Measurements from ENCODE around the gene RRP1. TPM values are rescaled to one million over a fixed set of nuclear protein-coding genes. Genes with fewer than 3 reads are reported as not detected.

RRP1 gene, protein sequence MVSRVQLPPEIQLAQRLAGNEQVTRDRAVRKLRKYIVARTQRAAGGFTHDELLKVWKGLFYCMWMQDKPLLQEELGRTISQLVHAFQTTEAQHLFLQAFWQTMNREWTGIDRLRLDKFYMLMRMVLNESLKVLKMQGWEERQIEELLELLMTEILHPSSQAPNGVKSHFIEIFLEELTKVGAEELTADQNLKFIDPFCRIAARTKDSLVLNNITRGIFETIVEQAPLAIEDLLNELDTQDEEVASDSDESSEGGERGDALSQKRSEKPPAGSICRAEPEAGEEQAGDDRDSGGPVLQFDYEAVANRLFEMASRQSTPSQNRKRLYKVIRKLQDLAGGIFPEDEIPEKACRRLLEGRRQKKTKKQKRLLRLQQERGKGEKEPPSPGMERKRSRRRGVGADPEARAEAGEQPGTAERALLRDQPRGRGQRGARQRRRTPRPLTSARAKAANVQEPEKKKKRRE
- total RNA-seq (10 to 100 TPM; 17.5 to 18.1 TPM), polyA plus RNA-seq (10 to 100 TPM in 1 of 2 donors, 1 to 10 TPM in 1; 4.4 to 17.9 TPM)
- long read RNA-seq, donor 1, transcript RRP1-207 (13 exons, 3,022 nt), result major isoform, 109 of 140 reads
- long read RNA-seq, donor 1, partial matches to known transcripts, result 5 of 140 reads
- long read RNA-seq, donor 1, other reads (novel, unspliced or antisense), result 24 of 140 reads
- long read RNA-seq, donor 2, transcript RRP1-207 (13 exons, 3,022 nt), result major isoform, 16 of 26 reads
- long read RNA-seq, donor 2, partial matches to known transcripts, result 1 of 26 reads
- long read RNA-seq, donor 2, other reads (novel, unspliced or antisense), result 9 of 26 reads

DNA sequence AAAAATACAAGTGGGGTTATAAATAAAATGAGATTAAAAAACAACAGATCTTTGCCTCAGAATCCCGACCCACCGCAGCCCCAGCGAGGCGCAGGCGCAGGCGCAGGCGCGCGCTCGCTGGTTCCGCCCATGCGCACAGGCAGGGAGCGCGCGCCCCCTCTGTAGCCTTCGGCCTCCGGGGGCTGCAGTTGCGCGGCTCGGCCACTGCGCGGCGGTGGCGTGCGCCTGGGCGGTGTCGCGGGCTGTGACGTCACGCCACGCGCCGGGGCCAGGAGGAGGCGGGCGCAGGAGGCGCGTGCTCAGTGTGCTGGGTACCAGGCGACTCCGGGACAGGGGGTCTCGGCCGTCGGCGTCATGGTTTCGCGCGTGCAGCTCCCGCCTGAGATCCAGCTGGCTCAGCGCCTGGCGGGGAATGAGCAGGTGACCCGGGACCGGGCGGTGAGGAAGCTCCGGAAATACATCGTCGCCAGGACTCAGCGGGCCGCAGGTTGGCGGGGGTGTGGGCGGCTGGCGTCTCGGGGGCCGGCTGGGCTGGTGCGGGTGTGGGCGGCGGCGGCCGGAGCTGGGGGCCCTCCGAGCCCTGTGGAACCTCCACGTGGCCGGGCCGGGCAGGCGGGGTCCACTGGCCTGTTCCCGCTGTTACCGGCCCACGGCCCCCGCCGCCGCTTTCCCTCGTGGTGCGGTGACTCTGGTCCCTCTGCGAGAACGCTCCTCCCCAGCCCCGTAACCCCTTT, at the start of gene RRP1:
Gene RRP1, plus strand, starts transcription at position 302 of the 734 bp plus-strand sequence. Its CDS starts 53 bp downstream, at position 355.
- peak; percentile 99 for ATAC-seq (ENCODE audit: low FRiP score)
- Histone ChIP-seq H3K4me3 (ENCODE audit: low read length in 2 of 2) (peak within 1 kb of the TSS; percentile 61 to 80), H3K36me3 (ENCODE audit: control insufficient read depth in 1 of 2, insufficient read depth in 2 of 2, low read length in 1 of 2) (no peaks in the 10 kb centered on the region), H3K9me3 (ENCODE audit: control insufficient read depth, low read length) (no peaks in the 10 kb centered on the region), H3K27ac (ENCODE audit: low read depth in 1 of 2, low read length in 2 of 2) (peak within 1 kb of the TSS in 1 of 2 donors; percentile 34), H3K4me1 (ENCODE audit: control insufficient read depth in 1 of 2, insufficient read depth in 2 of 2, low read length in 2 of 2) (no peaks in the 10 kb centered on the region), H3K27me3 (ENCODE audit: control insufficient read depth in 1 of 2, insufficient read depth in 2 of 2, low read length in 1 of 2) (no peaks in the 10 kb centered on the region)
- intact Hi-C loops (cut with DNase I), result no loop called here
- 0 to 1% methylated on average over 77 to 83 of the region's 83 CpGs for WGBS, 2 donors
- peak; percentile 91 to 96 for DNase-seq

DNA sequence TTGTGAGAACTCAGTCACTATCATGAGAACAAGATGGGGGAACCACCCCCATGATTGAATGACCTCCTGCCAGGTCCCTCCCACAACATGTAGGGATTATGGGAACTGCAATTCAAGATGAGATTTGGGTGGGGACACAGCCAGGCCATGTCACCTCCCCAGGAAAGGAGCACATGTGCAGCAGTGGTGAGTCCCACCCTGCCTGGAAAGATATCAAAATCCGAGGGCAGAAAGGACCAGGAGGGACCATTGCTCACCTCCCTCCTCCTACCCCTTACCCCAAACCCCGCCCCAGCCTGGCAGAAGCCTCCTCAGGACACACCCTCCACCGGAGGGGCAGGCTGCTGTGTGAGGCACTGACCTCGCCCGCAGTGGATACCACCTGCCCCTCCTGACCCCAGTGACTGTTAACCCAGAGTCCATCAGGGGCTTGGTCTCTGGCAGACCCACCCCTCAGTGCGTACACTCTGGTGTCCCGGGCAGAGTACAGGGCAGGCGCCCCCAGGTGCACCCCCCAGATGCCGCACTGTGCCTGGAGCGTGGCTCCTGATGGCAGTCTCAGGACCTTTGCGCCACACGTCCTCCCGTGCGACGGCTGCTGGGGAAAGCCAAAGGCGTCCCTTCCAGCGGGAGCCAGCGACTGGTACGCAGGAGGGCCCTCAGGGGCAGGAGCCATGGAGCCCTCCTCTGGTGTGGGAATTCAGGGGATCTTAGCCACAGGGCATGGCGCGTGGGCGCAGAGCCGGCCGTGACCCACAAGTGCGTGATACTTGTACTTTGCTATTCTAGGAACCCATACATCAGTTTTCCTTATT, 49.5 kb upstream of the RRP1 start:
- Histone ChIP-seq H3K9me3 (ENCODE audit: control insufficient read depth, low read length) (no peaks in the 10 kb centered on the region), H3K4me3 (ENCODE audit: low read length in 2 of 2) (no peak overlapping the region), H3K27ac (ENCODE audit: low read depth in 1 of 2, low read length in 2 of 2) (no peak overlapping the region), H3K4me1 (ENCODE audit: control insufficient read depth in 1 of 2, insufficient read depth in 2 of 2, low read length in 2 of 2) (no peaks in the 10 kb centered on the region), H3K27me3 (ENCODE audit: control insufficient read depth in 1 of 2, insufficient read depth in 2 of 2, low read length in 1 of 2) (no peaks in the 10 kb centered on the region), H3K36me3 (ENCODE audit: control insufficient read depth in 1 of 2, insufficient read depth in 2 of 2, low read length in 1 of 2) (peaks cover 0 to 5% of the 10 kb centered on the region in 2 donors)
- DNase-seq, result no peak
- ATAC-seq (ENCODE audit: low FRiP score), result peak; percentile 17
- intact Hi-C loops (cut with DNase I), result no loop called here
- 91% methylated on average over 25 of the region's 25 CpGs for whole genome bisulfite sequencing, 2 donors

DNA sequence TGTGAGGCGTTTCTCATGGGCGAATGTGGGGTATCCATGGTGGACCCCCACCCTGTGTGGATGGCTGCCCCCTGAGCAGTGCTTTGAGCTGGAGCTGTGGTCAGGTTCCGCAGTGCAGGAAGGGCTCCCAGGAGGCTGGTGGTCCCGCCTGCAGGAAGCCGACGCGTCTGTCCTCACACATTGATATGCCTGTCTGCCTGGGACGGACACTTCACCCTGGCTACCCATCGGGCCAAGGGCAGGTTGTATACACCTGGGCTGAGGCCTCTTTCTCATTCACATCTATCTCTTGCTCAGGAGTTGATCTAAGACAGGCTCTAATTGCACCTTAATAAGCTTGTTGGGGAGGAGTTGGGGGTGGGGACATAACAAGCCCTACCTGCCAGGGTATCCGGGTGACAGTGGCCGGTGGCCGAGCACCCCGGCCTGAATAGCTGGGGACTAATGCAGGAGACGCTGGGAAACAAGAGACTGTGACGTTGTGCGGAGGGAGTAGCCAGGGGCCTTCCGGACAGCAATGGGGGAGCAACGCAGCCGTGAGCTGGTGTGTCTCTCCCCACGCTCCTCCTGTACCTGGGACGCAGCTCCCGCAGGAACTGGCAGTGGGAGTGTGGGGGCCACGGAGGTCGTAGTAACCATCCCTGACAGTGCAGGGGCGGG, 48.8 kb upstream of the RRP1 start:
- H3K4me1 ChIP-seq (ENCODE audit: control insufficient read depth in 1 of 2, insufficient read depth in 2 of 2, low read length in 2 of 2), result no peaks in the 10 kb centered on the region
- peak; percentile 30 for ATAC-seq (ENCODE audit: low FRiP score)
- H3K9me3 ChIP-seq (ENCODE audit: control insufficient read depth, low read length), result no peaks in the 10 kb centered on the region
- 44 to 49% methylated on average over 20 to 25 of the region's 25 CpGs for WGBS, 2 donors
- no peaks in the 10 kb centered on the region for H3K27me3 ChIP-seq (ENCODE audit: control insufficient read depth in 1 of 2, insufficient read depth in 2 of 2, low read length in 1 of 2)
- peaks cover 0 to 5% of the 10 kb centered on the region in 2 donors for H3K36me3 ChIP-seq (ENCODE audit: control insufficient read depth in 1 of 2, insufficient read depth in 2 of 2, low read length in 1 of 2)
- intact Hi-C loops (cut with DNase I), result no loop called here
- H3K4me3 ChIP-seq (ENCODE audit: low read length in 2 of 2), result no peak overlapping the region
- H3K27ac ChIP-seq (ENCODE audit: low read depth in 1 of 2, low read length in 2 of 2), result no peak overlapping the region
- no peak for DNase-seq

DNA sequence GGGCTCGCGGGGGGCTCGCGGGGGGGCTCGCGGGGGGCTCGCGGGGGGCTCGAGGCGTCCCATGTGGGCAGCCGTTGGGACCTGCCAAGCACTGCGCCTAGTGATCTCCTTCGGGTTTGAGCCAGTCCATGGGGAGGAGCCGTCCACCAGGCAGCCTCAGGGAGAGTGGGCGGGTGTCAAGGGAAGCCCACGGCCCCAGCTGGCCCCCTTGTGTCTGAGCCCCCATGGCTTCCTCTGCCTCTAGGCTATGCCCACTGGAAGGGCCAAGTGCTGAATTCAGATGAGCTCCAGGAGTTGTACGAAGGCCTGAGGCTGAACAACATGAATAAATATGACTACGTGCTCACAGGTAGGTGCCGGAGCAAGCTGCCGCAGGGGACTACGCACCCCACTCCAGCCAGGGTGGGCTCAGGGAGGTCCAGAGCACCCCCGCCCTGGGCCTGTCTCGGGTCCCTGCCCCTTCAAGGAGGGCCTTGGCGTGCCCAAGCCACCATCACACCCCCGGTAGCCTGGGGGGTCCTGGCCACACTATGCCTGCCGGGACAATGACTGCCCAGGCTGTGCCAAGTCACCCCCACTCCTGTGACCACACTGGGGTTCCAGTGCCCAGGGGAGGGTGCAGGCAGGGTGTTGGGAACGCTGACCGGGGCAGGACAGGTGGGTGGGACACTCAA, 47.8 kb upstream of the RRP1 start:
- 57 to 76% methylated on average over 16 to 28 of the region's 28 CpGs for WGBS, 2 donors
- Histone ChIP-seq H3K36me3 (ENCODE audit: control insufficient read depth in 1 of 2, insufficient read depth in 2 of 2, low read length in 1 of 2) (peaks cover 0 to 5% of the 10 kb centered on the region in 2 donors), H3K9me3 (ENCODE audit: control insufficient read depth, low read length) (no peaks in the 10 kb centered on the region), H3K27ac (ENCODE audit: low read depth in 1 of 2, low read length in 2 of 2) (no peak overlapping the region), H3K4me1 (ENCODE audit: control insufficient read depth in 1 of 2, insufficient read depth in 2 of 2, low read length in 2 of 2) (no peaks in the 10 kb centered on the region), H3K27me3 (ENCODE audit: control insufficient read depth in 1 of 2, insufficient read depth in 2 of 2, low read length in 1 of 2) (no peaks in the 10 kb centered on the region), H3K4me3 (ENCODE audit: low read length in 2 of 2) (no peak overlapping the region)
- DNase-seq (no peak), ATAC-seq (ENCODE audit: low FRiP score) (no peak)
- intact Hi-C loops (cut with DNase I), result no loop called here

GRCh38 chr21:43743947-43744346, 45.4 kb upstream of the RRP1 start:
- no peak for DNase-seq
- no peak for ATAC-seq (ENCODE audit: low FRiP score)
- H3K4me3 ChIP-seq (ENCODE audit: low read length in 2 of 2), result no peak overlapping the region
- H3K36me3 ChIP-seq (ENCODE audit: control insufficient read depth in 1 of 2, insufficient read depth in 2 of 2, low read length in 1 of 2), result peaks cover 2 to 5% of the 10 kb centered on the region in 2 donors
- H3K27ac ChIP-seq (ENCODE audit: low read depth in 1 of 2, low read length in 2 of 2), result no peak overlapping the region
- intact Hi-C loops (cut with DNase I), result no loop called here
- H3K4me1 ChIP-seq (ENCODE audit: control insufficient read depth in 1 of 2, insufficient read depth in 2 of 2, low read length in 2 of 2), result no peaks in the 10 kb centered on the region
- H3K27me3 ChIP-seq (ENCODE audit: control insufficient read depth in 1 of 2, insufficient read depth in 2 of 2, low read length in 1 of 2), result no peaks in the 10 kb centered on the region
- no peaks in the 10 kb centered on the region for H3K9me3 ChIP-seq (ENCODE audit: control insufficient read depth, low read length)
- WGBS, 2 donors, result 94 to 97% methylated on average over 8 of the region's 8 CpGs

- no peaks in the 10 kb centered on the region for H3K9me3 ChIP-seq (ENCODE audit: control insufficient read depth, low read length)
- H3K27me3 ChIP-seq (ENCODE audit: control insufficient read depth in 1 of 2, insufficient read depth in 2 of 2, low read length in 1 of 2), result no peaks in the 10 kb centered on the region
- no peak overlapping the region for H3K4me3 ChIP-seq (ENCODE audit: low read length in 2 of 2)
- intact Hi-C loops (cut with DNase I), result no loop called here
- no peaks in the 10 kb centered on the region for H3K4me1 ChIP-seq (ENCODE audit: control insufficient read depth in 1 of 2, insufficient read depth in 2 of 2, low read length in 2 of 2)
- WGBS, 2 donors, result 96 to 97% methylated on average over 18 of the region's 18 CpGs
- no peak for DNase-seq
- H3K36me3 ChIP-seq (ENCODE audit: control insufficient read depth in 1 of 2, insufficient read depth in 2 of 2, low read length in 1 of 2), result peaks cover 2 to 5% of the 10 kb centered on the region in 2 donors
- no peak for ATAC-seq (ENCODE audit: low FRiP score)
- H3K27ac ChIP-seq (ENCODE audit: low read depth in 1 of 2, low read length in 2 of 2), result no peak overlapping the region
Measured at GRCh38 chr21:43744725-43745124, 44.7 kb upstream of the RRP1 start.

GRCh38 chr21:43745772-43746517, 43.4 kb upstream of the RRP1 start:
- ATAC-seq (ENCODE audit: low FRiP score), result no peak
- intact Hi-C loops (cut with DNase I), result no loop called here
- WGBS, 2 donors, result 91% methylated on average over 16 of the region's 16 CpGs
- Histone ChIP-seq H3K4me3 (ENCODE audit: low read length in 2 of 2) (no peak overlapping the region), H3K27me3 (ENCODE audit: control insufficient read depth in 1 of 2, insufficient read depth in 2 of 2, low read length in 1 of 2) (no peaks in the 10 kb centered on the region), H3K27ac (ENCODE audit: low read depth in 1 of 2, low read length in 2 of 2) (no peak overlapping the region), H3K9me3 (ENCODE audit: control insufficient read depth, low read length) (no peaks in the 10 kb centered on the region), H3K36me3 (ENCODE audit: control insufficient read depth in 1 of 2, insufficient read depth in 2 of 2, low read length in 1 of 2) (peaks cover 2 to 5% of the 10 kb centered on the region in 2 donors), H3K4me1 (ENCODE audit: control insufficient read depth in 1 of 2, insufficient read depth in 2 of 2, low read length in 2 of 2) (no peaks in the 10 kb centered on the region)
- DNase-seq, result no peak
